NCI-H345 (cell line): Measurements from ENCODE around the gene GTF3C5.
"Not testable (repeated sequence)": the region's sequence is repeated elsewhere in the genome, so short reads cannot be mapped to it uniquely, and the experiment has no call there.

Experiments
- DNase-seq: peaks from one replicate; lab custom pipeline; 2025; lab: John Stamatoyannopoulos, UW

The GTF3C5 gene

GRCh38 chr9:133090752-133091385 lies 60.1 kb downstream of the GTF3C5 start:
- no peak for DNase-seq

GRCh38 chr9:133094351-133094750 lies 63.6 kb downstream of the GTF3C5 start:
- not testable (repeated sequence) for DNase-seq

- DNase-seq: no peak
These were observed 64.1 kb downstream of the GTF3C5 start for GRCh38 chr9:133094842-133095393.

DNA sequence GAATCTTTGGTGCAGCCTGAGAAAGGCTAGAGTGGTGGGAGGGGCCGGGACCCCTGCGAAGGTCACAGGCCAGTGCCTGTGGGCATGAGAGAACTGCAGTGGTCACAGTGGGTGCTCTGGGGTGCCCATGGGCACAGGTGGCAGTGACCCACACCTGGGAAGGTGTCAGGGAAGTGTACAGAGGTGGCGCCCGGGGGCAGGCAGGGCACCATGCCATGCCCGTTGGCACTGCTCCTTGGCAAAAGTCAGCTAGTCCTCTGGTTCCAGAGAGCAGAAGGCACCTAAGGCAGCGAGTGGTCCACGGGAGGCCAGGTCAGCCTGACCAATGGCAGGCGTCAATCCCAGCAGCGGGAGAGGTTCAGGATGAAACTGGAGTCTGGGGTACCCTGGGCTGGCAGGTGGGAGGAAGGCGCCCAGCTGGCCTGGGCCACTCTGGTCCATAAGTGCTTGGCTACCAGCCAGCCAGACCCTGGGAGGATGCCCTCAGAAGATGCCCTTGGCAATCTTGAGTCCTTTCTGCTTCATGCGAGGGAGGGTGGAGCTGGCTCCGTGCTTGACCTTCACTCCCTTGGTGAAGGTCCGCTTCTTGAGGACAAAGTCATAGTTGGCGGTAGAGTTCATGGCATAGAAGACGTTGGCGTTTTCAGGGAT lies 67.4 kb downstream of the GTF3C5 start:
- DNase-seq: no peak

DNA sequence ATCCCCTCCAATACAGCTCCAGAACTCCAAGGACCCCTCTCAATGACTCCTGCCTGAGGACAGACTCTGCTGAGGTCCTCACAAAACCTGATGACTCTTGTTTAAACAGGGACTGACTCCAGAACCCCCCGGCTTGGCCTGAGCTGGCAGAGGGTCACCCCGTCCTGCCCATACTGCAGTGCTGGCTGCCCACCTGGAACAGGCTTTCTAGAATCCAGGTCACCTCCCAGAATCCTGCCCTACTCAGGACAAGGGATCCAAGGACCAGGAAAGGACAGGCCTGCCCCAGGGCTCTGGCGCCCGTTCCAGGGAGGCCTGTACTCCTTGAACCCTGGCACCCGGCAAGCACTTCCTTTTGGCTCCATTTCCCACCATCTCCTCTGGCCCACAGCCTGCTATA lies 68.1 kb downstream of the GTF3C5 start:
- no peak for DNase-seq

- no peak for DNase-seq
These were observed 69.1 kb downstream of the GTF3C5 start for GRCh38 chr9:133099726-133100505.

DNA sequence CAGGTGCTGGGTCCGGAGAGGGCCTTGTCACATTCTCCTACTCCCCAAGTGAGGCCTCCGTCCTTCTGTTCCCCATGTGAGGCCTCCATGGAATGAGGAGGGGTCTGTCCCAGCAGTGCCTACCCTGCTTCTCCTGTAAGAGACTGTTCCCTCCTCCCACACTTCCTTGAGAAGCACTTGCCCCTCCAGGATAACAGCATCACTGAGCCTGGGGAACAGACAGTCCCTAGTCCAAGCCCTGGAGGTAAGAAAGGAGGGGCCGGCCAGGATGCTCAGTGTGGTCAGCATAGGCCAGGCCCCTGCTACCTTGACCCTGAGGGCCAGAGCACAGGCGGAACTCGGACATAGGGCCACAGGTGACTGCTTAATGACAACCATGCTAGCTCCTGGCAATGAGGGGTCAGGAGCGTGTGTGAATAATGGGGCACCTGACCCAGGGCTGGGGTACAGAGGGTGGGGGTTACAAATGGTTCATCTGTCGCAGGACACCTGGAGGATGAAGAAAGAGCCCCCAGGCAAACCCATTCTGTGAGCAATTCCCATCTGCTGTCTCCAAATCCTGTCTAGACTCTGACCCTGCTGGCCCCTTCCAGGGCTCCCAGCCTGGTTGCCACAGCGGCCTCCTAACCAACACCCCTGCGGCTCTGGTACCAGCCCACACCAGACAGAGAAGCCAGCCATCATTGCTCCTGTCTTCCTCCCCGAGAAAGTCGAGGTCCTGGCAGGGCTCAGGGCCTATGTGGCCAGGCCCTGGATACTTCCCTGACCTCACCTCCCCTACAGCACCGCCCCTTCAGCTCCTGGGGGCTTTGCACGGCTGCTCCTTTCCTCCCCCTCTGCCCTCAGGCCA lies 69.9 kb downstream of the GTF3C5 start:
- DNase-seq: no peak

DNA sequence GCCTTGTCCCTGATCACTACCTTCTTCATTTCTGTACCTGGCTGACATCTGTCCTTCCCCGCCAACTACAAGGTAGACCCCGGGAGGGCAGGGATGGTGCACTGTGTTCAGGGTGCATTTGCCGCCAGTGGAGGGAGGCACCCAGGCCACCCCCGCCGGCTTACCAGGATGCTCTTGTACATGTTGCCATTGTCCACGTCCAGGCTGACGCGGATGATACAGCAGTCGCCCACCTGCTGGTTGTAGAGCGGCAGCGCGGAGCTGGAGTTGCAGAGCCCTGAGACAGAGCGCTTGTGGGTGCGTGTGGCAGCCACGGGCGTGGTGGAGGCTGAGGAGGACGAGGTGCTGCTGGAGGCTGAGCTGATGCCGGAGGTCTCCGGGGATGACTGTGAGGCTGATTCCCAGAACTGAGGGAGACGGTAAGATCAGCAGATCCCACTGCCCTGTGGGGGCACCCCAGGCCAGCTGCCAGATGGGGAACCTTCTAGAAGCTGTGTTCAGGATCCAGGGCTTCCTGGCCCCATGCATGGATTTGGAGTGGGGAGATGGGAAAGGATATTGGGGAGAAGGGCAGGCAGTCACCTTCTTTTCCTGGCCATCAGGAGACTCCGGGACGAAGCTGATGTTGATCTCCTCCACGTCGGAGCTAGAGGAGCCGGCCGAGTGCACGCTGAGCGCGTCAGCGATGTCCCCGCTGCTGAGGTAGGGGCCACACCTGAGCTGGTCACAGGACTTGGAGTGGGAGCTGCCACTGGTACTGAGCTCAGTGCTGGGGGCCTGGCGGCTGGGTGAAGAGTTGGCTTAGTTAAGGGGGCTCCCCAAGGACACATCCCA lies 70.8 kb downstream of the GTF3C5 start:
- DNase-seq: no peak

- no peak for DNase-seq
These were observed 71.6 kb downstream of the GTF3C5 start for GRCh38 chr9:133102190-133103021.

GRCh38 chr9:133103183-133103986 lies 72.6 kb downstream of the GTF3C5 start:
- DNase-seq: peak; percentile 25

- no peak for DNase-seq
These were observed 73.2 kb downstream of the GTF3C5 start for GRCh38 chr9:133103987-133104505.

- DNase-seq: no peak
These were observed 74.1 kb downstream of the GTF3C5 start for GRCh38 chr9:133104718-133105460.

DNA sequence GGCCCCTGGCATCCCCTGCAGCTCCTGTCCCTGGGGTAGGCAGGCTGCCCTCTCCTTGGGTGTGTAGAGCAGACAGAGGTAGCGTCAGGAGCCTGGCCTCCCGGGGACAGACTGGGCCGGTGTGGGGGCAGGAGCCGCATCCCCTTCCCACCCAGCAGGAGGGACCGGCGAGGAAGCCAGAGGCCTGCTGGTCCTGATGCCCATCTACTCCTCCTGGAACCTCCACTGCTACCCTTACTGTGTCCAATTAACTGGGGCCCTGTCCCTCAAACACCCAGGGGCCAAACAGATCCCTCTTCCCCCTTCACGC lies 74.6 kb downstream of the GTF3C5 start:
- no peak for DNase-seq

GRCh38 chr9:133106511-133107244 lies 75.9 kb downstream of the GTF3C5 start:
- DNase-seq: no peak

GRCh38 chr9:133107245-133107722 lies 76.5 kb downstream of the GTF3C5 start:
- DNase-seq: no peak
